PC-3 (cell line): ENCODE measurements around the gene GMEB2. TPM values are rescaled to one million over a fixed set of nuclear protein-coding genes. Genes with fewer than 3 reads are reported as not detected.

Experiments used
- ATAC-seq: fragments of 200-7000 bp; cut with Tn5 transposase; 2 replicates; pipeline ENCODE4 v1.9.1; 2020; ENCODE audit warnings: mild to moderate bottlenecking, moderate library complexity
- BruUV-seq: library from RNA; stranded (reverse); fragments of 400-500 nt; replicated peaks from 2 replicates; lab custom pipeline; 2021; lab: Mats Ljungman, UMichigan
- CTCF ChIA-PET: fragments of 300-600 bp; sonication (Branson Sonifier 250); formaldehyde crosslinking; loops from one replicate; lab custom pipeline; 2022; ENCODE audit warnings: antibody characterized with exemption; lab: Charles Lee
- POLR2A ChIA-PET: fragments of 300-600 bp; sonication (Branson Sonifier 250); formaldehyde crosslinking; loops from one replicate; lab custom pipeline; 2022; ENCODE audit warnings: antibody characterized with exemption; ENCODE audit not compliant: unreplicated experiment; lab: Charles Lee
- DNase-seq: peaks from one replicate; pipeline ENCODE4 v3.0.0-alpha.2; 2015
- H2AFZ ChIP-seq: fragments of 300-600 bp; sonication (generic); 2 replicates; pipeline ENCODE4 v1.6.0; 2016; ENCODE audit warnings: antibody characterized with exemption, low read length
- H3F3A ChIP-seq: fragments of 300-600 bp; sonication (generic); one replicate; pipeline ENCODE4 v1.6.0; 2017; ENCODE audit warnings: antibody characterized with exemption, low read length, control low read depth, mild to moderate bottlenecking; ENCODE audit not compliant: unreplicated experiment
- H3K27ac ChIP-seq: fragments of 300-600 bp; sonication (generic); 2 replicates; pipeline ENCODE4 v1.5.1; 2016; ENCODE audit warnings: mild to moderate bottlenecking, low read length
- H3K27me3 ChIP-seq: fragments of 300-600 bp; sonication (generic); 2 replicates; pipeline ENCODE4 v1.6.1; 2016; ENCODE audit warnings: low read length, mixed read lengths
- H3K36me3 ChIP-seq: fragments of 300-600 bp; sonication (generic); 2 replicates; pipeline ENCODE4 v1.6.1; 2016; ENCODE audit warnings: low read depth, mixed run types, low read length, mixed read lengths
- H3K4me1 ChIP-seq: fragments of 300-600 bp; sonication (generic); 2 replicates; pipeline ENCODE4 v1.5.1; 2016; ENCODE audit warnings: low read length; ENCODE audit not compliant: insufficient read depth
- H3K4me2 ChIP-seq: fragments of 300-600 bp; sonication (generic); 2 replicates; pipeline ENCODE4 v1.6.0; 2016; ENCODE audit warnings: low read length
- H3K4me3 ChIP-seq: fragments of 300-600 bp; sonication (generic); 2 replicates; pipeline ENCODE4 v1.5.1; 2016; ENCODE audit warnings: mild to moderate bottlenecking, low read length, mixed read lengths
- H3K79me2 ChIP-seq: fragments of 300-600 bp; sonication (generic); 2 replicates; pipeline ENCODE4 v1.6.1; 2017; ENCODE audit warnings: low read length, mixed read lengths
- H3K9ac ChIP-seq: fragments of 300-600 bp; sonication (generic); 2 replicates; pipeline ENCODE4 v1.6.0; 2016; ENCODE audit warnings: mild to moderate bottlenecking, low read length
- H3K9me2 ChIP-seq: fragments of 300-600 bp; sonication (generic); replicated peaks from 2 replicates; pipeline ENCODE4 v1.6.1; 2016; ENCODE audit warnings: mixed run types, low read length, mixed read lengths
- H3K9me3 ChIP-seq: fragments of 300-600 bp; sonication (generic); 2 replicates; pipeline ENCODE4 v1.6.1; 2016; ENCODE audit warnings: low read length, mixed read lengths
- H4K20me1 ChIP-seq: fragments of 300-600 bp; sonication (generic); 2 replicates; pipeline ENCODE4 v1.6.1; 2016; ENCODE audit warnings: low read length, mixed read lengths
- CTCF ChIP-seq: fragments of 300-600 bp; sonication (generic); conservative IDR thresholded peaks from 2 replicates; pipeline ENCODE4 v1.5.1; 2017; ENCODE audit warnings: antibody characterized with exemption, low read depth, mild to moderate bottlenecking, low read length
- EZH2 ChIP-seq: fragments of 300-600 bp; sonication (generic); IDR thresholded peaks from one replicate; pipeline ENCODE4 v1.6.1; 2017; ENCODE audit warnings: antibody characterized with exemption, mild to moderate bottlenecking, low read length; ENCODE audit not compliant: unreplicated experiment
- EZH2phosphoT487 ChIP-seq: fragments of 300-600 bp; sonication (generic); IDR thresholded peaks from 2 replicates; pipeline ENCODE4 v1.6.1; 2018; ENCODE audit warnings: mild to moderate bottlenecking, antibody characterized with exemption, low read length, borderline replicate concordance
- intact Hi-C: fragments of 100-400 bp; cut with micrococcal nuclease; formaldehyde crosslinking; loops from 2 replicates; pipeline ENCODE4 v1.9.0; 2023
- total RNA-seq: library from RNA; depleted of rRNA; stranded (reverse); fragments of >200 nt; gene quantifications from 2 replicates; pipeline ENCODE4 v1.2.3, GENCODE V29; 2014

GMEB2 gene
- total RNA-seq, 1 experiment from 2014 or later = 13.7 TPM

GRCh38 chr20:63597651-63598478 lies 29.0 kb downstream of the GMEB2 start:
- Histone ChIP-seq H3K79me2 (no peaks in the 10 kb centered on the region), H3K27me3 (no peaks in the 10 kb centered on the region), H3K4me3 (no peak overlapping the region), H3K9me2 (no peaks in the 10 kb centered on the region), H3K36me3 (peaks cover 18% of the 10 kb centered on the region; the same call in 1 of the 2 replicates), H3K27ac (no peak overlapping the region), H4K20me1 (no peaks in the 10 kb centered on the region), H2AFZ (no peak overlapping the region), H3K9me3 (no peaks in the 10 kb centered on the region), H3K9ac (no peak overlapping the region), H3K4me1 (no peaks in the 10 kb centered on the region; the same call in 1 of the 2 replicates), H3F3A (no peaks in the 10 kb centered on the region), H3K4me2 (no peak overlapping the region)
- POLR2A ChIA-PET = no interaction called here
- ATAC-seq (no peak), DNase-seq (no peak)
- intact Hi-C loops = no loop called here
- no peak for TF ChIP-seq CTCF
- TF ChIP-seq EZH2phosphoT487 = no peak
- CTCF ChIA-PET = no interaction called here
- BruUV-seq = no TSS peak

DNA sequence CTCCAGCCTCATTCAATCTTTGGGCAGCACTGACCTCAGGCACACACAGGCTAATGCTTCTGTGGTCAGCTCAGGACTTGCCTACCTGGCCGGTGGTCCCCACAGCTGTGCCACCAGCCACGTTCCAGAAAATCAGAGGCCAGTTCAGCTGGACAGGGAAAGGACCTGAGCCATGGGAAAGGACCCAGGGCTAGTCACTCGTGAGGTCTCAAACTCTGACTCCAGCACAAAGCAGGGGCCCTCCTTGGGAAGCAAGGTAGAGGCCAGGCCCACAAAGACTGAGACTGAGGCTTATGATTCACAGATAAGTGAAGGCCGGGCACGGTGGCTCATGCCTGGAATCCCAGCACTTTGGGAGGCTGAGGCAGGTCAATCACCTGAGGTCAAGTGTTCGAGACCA lies 30.5 kb downstream of the GMEB2 start:
- H3K4me2 ChIP-seq = no peak overlapping the region
- DNase-seq (no peak), ATAC-seq (no peak)
- ChIA-PET CTCF (no interaction called here), POLR2A (no interaction called here)
- no peaks in the 10 kb centered on the region for H3K79me2 ChIP-seq
- no peaks in the 10 kb centered on the region for H3K9me2 ChIP-seq
- no peaks in the 10 kb centered on the region for H3K9me3 ChIP-seq
- H3K27me3 ChIP-seq = no peaks in the 10 kb centered on the region
- H3K4me3 ChIP-seq = no peak overlapping the region
- H3K9ac ChIP-seq = no peak overlapping the region
- no peaks in the 10 kb centered on the region for H3F3A ChIP-seq
- intact Hi-C loops = no loop called here
- peaks cover 10% of the 10 kb centered on the region; the same call in 1 of the 2 replicates for H3K36me3 ChIP-seq
- TF ChIP-seq EZH2phosphoT487 = no peak
- H3K4me1 ChIP-seq = no peaks in the 10 kb centered on the region; the same call in 1 of the 2 replicates
- no TSS peak for BruUV-seq
- no peaks in the 10 kb centered on the region for H4K20me1 ChIP-seq
- H2AFZ ChIP-seq = no peak overlapping the region
- H3K27ac ChIP-seq = no peak overlapping the region

GRCh38 chr20:63595416-63596127 lies 31.3 kb downstream of the GMEB2 start:
- H3K9me2 ChIP-seq = no peaks in the 10 kb centered on the region
- ChIA-PET CTCF (no interaction called here), POLR2A (no interaction called here)
- no peaks in the 10 kb centered on the region for H3K79me2 ChIP-seq
- no peak overlapping the region for H3K9ac ChIP-seq
- no peaks in the 10 kb centered on the region for H3K9me3 ChIP-seq
- no peaks in the 10 kb centered on the region for H4K20me1 ChIP-seq
- no peaks in the 10 kb centered on the region for H3K27me3 ChIP-seq
- intact Hi-C loops = no loop called here
- no TSS peak for BruUV-seq
- H3K4me1 ChIP-seq = no peaks in the 10 kb centered on the region; the same call in 1 of the 2 replicates
- H3F3A ChIP-seq = no peaks in the 10 kb centered on the region
- no peak overlapping the region for H2AFZ ChIP-seq
- TF ChIP-seq EZH2phosphoT487 = no peak
- TF ChIP-seq EZH2 = no peak
- TF ChIP-seq CTCF = no peak
- no peak overlapping the region for H3K4me2 ChIP-seq
- no peak overlapping the region for H3K4me3 ChIP-seq
- DNase-seq (no peak), ATAC-seq (no peak; the same call in 1 of the 2 replicates)
- peaks cover 6% of the 10 kb centered on the region for H3K36me3 ChIP-seq
- H3K27ac ChIP-seq = no peak overlapping the region
